BLaER1 (cell line): Measurements from ENCODE around the gene LYRM7.
A peak's percentile ranks its signal among the peaks of the same experiment; 100 is the strongest.

ENCODE experiments used
- H3K27ac ChIP-seq: shearing (Covaris generic); formaldehyde crosslinking; 2 replicates; pipeline ENCODE4 v1.8.1; 2022
- H3K27me3 ChIP-seq: shearing (Covaris generic); formaldehyde crosslinking; 2 replicates; pipeline ENCODE4 v1.8.1; 2022
- H3K36me3 ChIP-seq: shearing (Covaris generic); formaldehyde crosslinking; 2 replicates; pipeline ENCODE4 v1.8.1; 2022
- H3K4me1 ChIP-seq: shearing (Covaris generic); formaldehyde crosslinking; 2 replicates; pipeline ENCODE4 v1.8.1; 2022
- H3K4me2 ChIP-seq: shearing (Covaris generic); formaldehyde crosslinking; 2 replicates; pipeline ENCODE4 v1.8.1; 2022
- H3K4me3 ChIP-seq: shearing (Covaris generic); formaldehyde crosslinking; 2 replicates; pipeline ENCODE4 v1.8.1; 2022
- H3K9ac ChIP-seq: shearing (Covaris generic); formaldehyde crosslinking; 2 replicates; pipeline ENCODE4 v1.8.1; 2022
- H3K9me3 ChIP-seq: shearing (Covaris generic); formaldehyde crosslinking; 2 replicates; pipeline ENCODE4 v1.8.1; 2022
- H4K20me1 ChIP-seq: shearing (Covaris generic); formaldehyde crosslinking; 2 replicates; pipeline ENCODE4 v1.8.1; 2022
- Cebpa-rat ChIP-seq: shearing (Covaris generic); IDR thresholded peaks from 2 replicates; pipeline ENCODE4 v1.8.1; 2022

LYRM7 gene

GRCh38 chr5:131214609-131215227, 44.0 kb downstream of the LYRM7 start:
- H3K4me1 ChIP-seq = peaks cover 37% of the 10 kb centered on the region
- H3K27ac ChIP-seq = peak overlapping the region; percentile 52
- no peak overlapping the region for H3K4me3 ChIP-seq
- no peak for TF ChIP-seq Cebpa-rat
- peak overlapping the region; percentile 30; the same call in 1 of the 2 replicates for H3K9ac ChIP-seq
- H4K20me1 ChIP-seq = no peaks in the 10 kb centered on the region
- H3K9me3 ChIP-seq = no peaks in the 10 kb centered on the region
- H3K27me3 ChIP-seq = no peaks in the 10 kb centered on the region
- H3K36me3 ChIP-seq = no peaks in the 10 kb centered on the region
- H3K4me2 ChIP-seq = peak overlapping the region; percentile 58

GRCh38 chr5:131217791-131218190, 47.0 kb downstream of the LYRM7 start:
- Histone ChIP-seq H3K4me3 (no peak overlapping the region), H3K36me3 (no peaks in the 10 kb centered on the region), H3K9me3 (no peaks in the 10 kb centered on the region), H3K9ac (no peak overlapping the region), H3K4me1 (peaks cover 16% of the 10 kb centered on the region), H3K4me2 (no peak overlapping the region), H3K27ac (no peak overlapping the region), H3K27me3 (no peaks in the 10 kb centered on the region), H4K20me1 (no peaks in the 10 kb centered on the region)
- no peak for TF ChIP-seq Cebpa-rat

GRCh38 chr5:131218392-131218791, 47.6 kb downstream of the LYRM7 start:
- Histone ChIP-seq H3K27ac (no peak overlapping the region), H3K4me3 (no peak overlapping the region)
- no peak for TF ChIP-seq Cebpa-rat

GRCh38 chr5:131220566-131220965, 49.8 kb downstream of the LYRM7 start:
- no peak for TF ChIP-seq Cebpa-rat
- Histone ChIP-seq H3K4me1 (no peaks in the 10 kb centered on the region), H3K27ac (no peak overlapping the region), H4K20me1 (no peaks in the 10 kb centered on the region), H3K9me3 (no peaks in the 10 kb centered on the region), H3K4me3 (no peak overlapping the region), H3K36me3 (no peaks in the 10 kb centered on the region), H3K27me3 (no peaks in the 10 kb centered on the region), H3K9ac (no peak overlapping the region), H3K4me2 (no peak overlapping the region)

More at GRCh38 chr5:131218392-131218791, 47.6 kb downstream of the LYRM7 start:
- no peaks in the 10 kb centered on the region for H3K9me3 ChIP-seq
- no peak overlapping the region for H3K4me2 ChIP-seq
- no peaks in the 10 kb centered on the region for H4K20me1 ChIP-seq
- H3K27me3 ChIP-seq = no peaks in the 10 kb centered on the region
- H3K4me1 ChIP-seq = peaks cover 16% of the 10 kb centered on the region
- H3K9ac ChIP-seq = no peak overlapping the region
- H3K36me3 ChIP-seq = no peaks in the 10 kb centered on the region

- Histone ChIP-seq H3K27me3 (no peaks in the 10 kb centered on the region), H3K36me3 (no peaks in the 10 kb centered on the region), H3K9me3 (no peaks in the 10 kb centered on the region), H4K20me1 (no peaks in the 10 kb centered on the region), H3K4me2 (no peak overlapping the region), H3K9ac (no peak overlapping the region), H3K27ac (no peak overlapping the region), H3K4me1 (no peaks in the 10 kb centered on the region), H3K4me3 (no peak overlapping the region)
- no peak for TF ChIP-seq Cebpa-rat
These were observed 50.4 kb downstream of the LYRM7 start for GRCh38 chr5:131221008-131221703.

GRCh38 chr5:131221888-131222287, 51.1 kb downstream of the LYRM7 start:
- no peak for TF ChIP-seq Cebpa-rat
- Histone ChIP-seq H3K4me1 (no peaks in the 10 kb centered on the region), H4K20me1 (no peaks in the 10 kb centered on the region), H3K27me3 (no peaks in the 10 kb centered on the region), H3K9ac (no peak overlapping the region), H3K9me3 (no peaks in the 10 kb centered on the region), H3K4me2 (no peak overlapping the region), H3K4me3 (no peak overlapping the region), H3K27ac (no peak overlapping the region), H3K36me3 (no peaks in the 10 kb centered on the region)

- Histone ChIP-seq H3K27me3 (no peaks in the 10 kb centered on the region), H3K4me2 (no peak overlapping the region), H3K9ac (no peak overlapping the region), H4K20me1 (no peaks in the 10 kb centered on the region), H3K9me3 (no peaks in the 10 kb centered on the region), H3K27ac (no peak overlapping the region), H3K4me3 (no peak overlapping the region), H3K36me3 (no peaks in the 10 kb centered on the region), H3K4me1 (no peaks in the 10 kb centered on the region)
- no peak for TF ChIP-seq Cebpa-rat
These were observed 52.0 kb downstream of the LYRM7 start for GRCh38 chr5:131222731-131223130.

GRCh38 chr5:131223751-131224386, 53.1 kb downstream of the LYRM7 start:
- Histone ChIP-seq H3K4me3 (no peak overlapping the region), H4K20me1 (no peaks in the 10 kb centered on the region), H3K27ac (no peak overlapping the region), H3K27me3 (no peaks in the 10 kb centered on the region), H3K9me3 (no peaks in the 10 kb centered on the region), H3K4me2 (no peak overlapping the region), H3K9ac (no peak overlapping the region), H3K4me1 (0 out of 2 replicates have a peak, but pooled peaks cover 4% of the 10 kb centered on the region), H3K36me3 (no peaks in the 10 kb centered on the region)
- TF ChIP-seq Cebpa-rat = no peak

GRCh38 chr5:131224387-131225201, 53.9 kb downstream of the LYRM7 start:
- no peaks in the 10 kb centered on the region for H4K20me1 ChIP-seq
- no peak for TF ChIP-seq Cebpa-rat
- 0 out of 2 replicates have a peak, but pooled peaks cover 4% of the 10 kb centered on the region for H3K4me1 ChIP-seq
- no peak overlapping the region for H3K4me3 ChIP-seq
- H3K27ac ChIP-seq = no peak overlapping the region
- no peak overlapping the region for H3K4me2 ChIP-seq
- no peaks in the 10 kb centered on the region for H3K9me3 ChIP-seq
- H3K9ac ChIP-seq = no peak overlapping the region
- no peaks in the 10 kb centered on the region for H3K27me3 ChIP-seq
- no peaks in the 10 kb centered on the region for H3K36me3 ChIP-seq
